ENCODE measurements around the gene OR52M1.

Gene OR52M1

GRCh38 chr11:4569075-4569474 is 24.1 kb downstream of the OR52M1 start:
- no peak for DNase-seq (ENCODE audit: low read depth in 2 of 2)

- no peak for DNase-seq (ENCODE audit: low read depth in 2 of 2)
Observed at GRCh38 chr11:4576880-4577279, 31.9 kb downstream of the OR52M1 start.

DNA sequence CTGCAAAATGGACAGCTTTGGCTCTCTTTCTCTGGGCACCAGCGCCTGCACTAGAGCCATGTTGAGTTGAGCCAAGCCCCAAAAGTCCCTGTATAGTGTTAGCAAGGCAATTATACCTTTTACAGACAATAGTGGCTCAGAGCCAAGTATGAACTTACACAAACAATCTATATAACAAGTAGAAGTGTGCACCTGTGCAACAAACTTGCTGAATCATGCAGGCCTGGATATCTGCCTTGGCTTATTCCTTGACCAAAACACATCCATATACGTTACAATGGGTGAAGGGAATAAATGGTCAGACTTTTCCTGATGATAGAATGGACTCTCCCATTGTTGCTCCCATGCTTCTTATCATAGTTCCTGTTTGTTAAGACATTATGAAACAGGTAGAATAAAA is 32.8 kb downstream of the OR52M1 start:
- no peak for DNase-seq (ENCODE audit: low read depth in 2 of 2)

GRCh38 chr11:4578624-4579023 is 33.6 kb downstream of the OR52M1 start:
- DNase-seq (ENCODE audit: low read depth in 2 of 2): no peak

DNA sequence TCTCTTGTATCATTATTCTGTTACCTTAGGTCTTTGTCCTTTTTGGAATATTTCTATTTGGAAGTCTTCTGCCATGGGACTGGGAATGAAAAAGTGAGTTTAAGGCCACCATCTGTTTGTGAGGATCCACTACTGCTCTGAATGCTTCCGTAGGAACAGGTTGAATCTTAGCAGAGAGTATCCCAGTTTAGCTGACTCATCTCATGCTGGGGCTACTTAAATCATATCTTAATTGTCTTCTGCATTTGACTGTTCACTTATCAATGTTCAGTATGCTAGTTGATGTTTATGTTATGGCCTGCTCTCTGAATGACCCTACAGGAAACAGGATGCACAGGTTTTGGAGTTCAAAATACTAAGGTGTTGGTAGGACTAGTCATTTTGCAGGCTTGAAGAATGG is 35.1 kb downstream of the OR52M1 start:
- DNase-seq (ENCODE audit: low read depth in 2 of 2): no peak

GRCh38 chr11:4581443-4581842 is 36.5 kb downstream of the OR52M1 start, which contains the start of gene OR52I2:
OR52I2 (plus strand) TSS chr11:4581743.
- DNase-seq (ENCODE audit: low read depth in 2 of 2): no peak

GRCh38 chr11:4589017-4589416 is 44.0 kb downstream of the OR52M1 start:
- no peak for DNase-seq (ENCODE audit: low read depth in 2 of 2)

DNA sequence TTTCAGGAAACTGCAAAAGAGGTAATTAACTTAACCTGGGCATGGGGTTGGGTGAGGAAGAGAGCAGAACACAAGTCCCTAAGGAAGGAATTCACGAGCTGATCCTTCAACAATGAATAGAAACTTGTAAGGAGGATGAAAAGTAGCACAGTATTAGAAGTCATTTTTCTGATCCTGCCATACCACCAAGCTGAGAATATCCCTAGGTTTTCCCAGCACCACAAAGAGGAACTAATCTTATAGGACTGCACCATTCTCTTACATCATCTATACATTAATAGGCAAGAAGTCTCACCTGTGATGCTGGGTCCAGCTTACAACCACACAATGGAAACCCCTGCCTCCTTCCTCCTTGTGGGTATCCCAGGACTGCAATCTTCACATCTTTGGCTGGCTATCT is 48.7 kb downstream of the OR52M1 start, which contains the start of gene OR52I1:
TSS of gene OR52I1 (plus strand) at position 301 of the 400 bp plus-strand sequence. CDS start at position 301, 0 bp downstream.
- DNase-seq (ENCODE audit: low read depth in 2 of 2): no peak

Measured in stimulated activated CD8-positive, alpha-beta memory T cell treated with anti-CD3 and anti-CD28 coated beads, Interleukin-2, amount 100 ng/mL, for 1 hour (primary cell).